Endothelial cell of umbilical vein (primary cell): ENCODE measurements around the gene CGNL1. TPM values are rescaled to one million over a fixed set of nuclear protein-coding genes. Genes with fewer than 3 reads are reported as not detected.

ENCODE experiments used
- BruUV-seq: library from RNA; stranded (reverse); fragments of 400-500 nt; replicated peaks from 2 replicates; lab custom pipeline; 2021; lab: Mats Ljungman, UMichigan
- CTCF ChIA-PET: fragments of 300-600, 350-600 bp; sonication (Branson Sonifier 250); formaldehyde crosslinking; loops from one replicate; lab custom pipeline; 2021; ENCODE audit warnings: antibody characterized with exemption, inconsistent platforms; lab: Charles Lee
- POLR2A ChIA-PET: fragments of 300-600, 350-600 bp; sonication (Branson Sonifier 250); formaldehyde crosslinking; loops from one replicate; lab custom pipeline; 2021; ENCODE audit warnings: antibody characterized with exemption, inconsistent platforms; lab: Charles Lee
- DNase-seq: peaks from one replicate; pipeline ENCODE4 v3.0.0-alpha.2; 2011; ENCODE audit warnings: low read depth, low spot score
- FAIRE-seq: peaks from 2 replicates; lab custom pipeline; 2011; peaks lifted over from hg19 to GRCh38; lab: Jason Lieb, UNC
- H2AFZ ChIP-seq: 2 replicates; pipeline ENCODE4 v1.6.0; 2012; ENCODE audit warnings: low read depth, low read length, control low read depth, inconsistent platforms
- H3K27ac ChIP-seq: 2 replicates; pipeline ENCODE4 v1.5.1; 2011; ENCODE audit warnings: low read depth, mild to moderate bottlenecking, control low read depth, low read length, moderate library complexity; ENCODE audit not compliant: insufficient read depth
- H3K27me3 ChIP-seq, 2 experiments: 2 replicates each; pipeline versions ENCODE4 v1.6.0 to v1.6.1; 2011; ENCODE audit warnings: low read length in 2 of 2, mixed read lengths in 1 of 2; ENCODE audit not compliant: control insufficient read depth in 2 of 2, insufficient read depth in 2 of 2
- H3K36me3 ChIP-seq, 2 experiments: 2 replicates in 1 of 2; 3 replicates in 1 of 2; pipeline ENCODE4 v1.5.1; 2011; ENCODE audit warnings: low read length in 2 of 2, mild to moderate bottlenecking in 1 of 2, moderate library complexity in 1 of 2; ENCODE audit not compliant: control insufficient read depth in 2 of 2, insufficient read depth in 2 of 2; ENCODE audit errors: extremely low read depth in 1 of 2
- H3K4me1 ChIP-seq: 3 replicates; pipeline ENCODE4 v1.5.1; 2011; ENCODE audit warnings: mild to moderate bottlenecking, low read length; ENCODE audit not compliant: control insufficient read depth, insufficient read depth; ENCODE audit errors: extremely low read depth
- H3K4me2 ChIP-seq: 2 replicates; pipeline ENCODE4 v1.6.1; 2011; ENCODE audit warnings: low read length, control low read depth, mixed read lengths; ENCODE audit not compliant: insufficient read depth
- H3K4me3 ChIP-seq, 3 experiments: fragments of 200-600 bp in 1 of 3; sonication (generic), shearing (Covaris generic) in 1 of 3; replicated peaks in 1 of 3; 2 replicates each; pipeline ENCODE4 v1.5.1; 2011 to 2016; ENCODE audit warnings: control low read depth in 3 of 3, low read length in 3 of 3, mild to moderate bottlenecking in 2 of 3, inconsistent platforms in 1 of 3, low read depth in 1 of 3, moderate library complexity in 1 of 3; ENCODE audit not compliant: insufficient read depth in 1 of 3
- H3K79me2 ChIP-seq: 2 replicates; pipeline ENCODE4 v1.6.0; 2012; ENCODE audit warnings: low read length, inconsistent platforms; ENCODE audit not compliant: control insufficient read depth, insufficient read depth
- H3K9ac ChIP-seq: replicated peaks from 2 replicates; pipeline ENCODE3; 2011; ENCODE audit warnings: low read length, control low read depth; ENCODE audit not compliant: insufficient read depth; ENCODE audit errors: extremely low read depth
- H3K9me1 ChIP-seq: replicated peaks from 3 replicates; pipeline ENCODE4 v1.6.0; 2011; ENCODE audit warnings: mild to moderate bottlenecking, low read length; ENCODE audit not compliant: control insufficient read depth, insufficient read depth; ENCODE audit errors: extremely low read depth
- H3K9me3 ChIP-seq: replicated peaks from 2 replicates; pipeline ENCODE4 v1.5.1; 2012; ENCODE audit warnings: low read length, inconsistent platforms; ENCODE audit not compliant: control insufficient read depth, insufficient read depth
- H4K20me1 ChIP-seq: replicated peaks from 2 replicates; pipeline ENCODE3; 2011; ENCODE audit warnings: mild to moderate bottlenecking, low read length; ENCODE audit not compliant: control insufficient read depth, insufficient read depth; ENCODE audit errors: extremely low read depth
- EZH2 ChIP-seq: IDR thresholded peaks from 2 replicates; pipeline ENCODE4 v1.6.1; 2012; ENCODE audit warnings: borderline replicate concordance, low read depth, mild to moderate bottlenecking, moderate library complexity, low read length, inconsistent platforms; ENCODE audit not compliant: severe bottlenecking
- FOS ChIP-seq: IDR thresholded peaks from 2 replicates; pipeline ENCODE4 v1.6.1; 2011; ENCODE audit warnings: mild to moderate bottlenecking, low read length, moderate library complexity, borderline replicate concordance; ENCODE audit not compliant: insufficient read depth
- GATA2 ChIP-seq: IDR thresholded peaks from 2 replicates; pipeline ENCODE4 v1.7.0; 2011; ENCODE audit warnings: low read depth, mild to moderate bottlenecking, moderate library complexity, mixed read lengths, low read length; ENCODE audit not compliant: insufficient read length, insufficient read depth
- JUN ChIP-seq: IDR thresholded peaks from 2 replicates; pipeline ENCODE4 v1.6.1; 2011; ENCODE audit warnings: borderline replicate concordance, low read depth; ENCODE audit not compliant: insufficient read length, insufficient read depth
- MYC ChIP-seq: IDR thresholded peaks from one replicate; pipeline ENCODE4 v1.6.1; 2011; ENCODE audit warnings: mild to moderate bottlenecking, low read depth, low read length
- POLR2A ChIP-seq: IDR thresholded peaks from 2 replicates; pipeline ENCODE4 v1.6.1; 2012; ENCODE audit warnings: low read depth, mild to moderate bottlenecking, control low read depth, low read length
- POLR2AphosphoS5 ChIP-seq: IDR thresholded peaks from 2 replicates; pipeline ENCODE4 v1.6.1; 2012; ENCODE audit warnings: low read depth, mild to moderate bottlenecking, control low read depth, low read length, moderate library complexity; ENCODE audit not compliant: insufficient read depth
- dilution Hi-C: fragments of 300-500 bp; cut with MboI; formaldehyde crosslinking; loops from one replicate; pipeline ENCODE4 v1.15.0; 2019; ENCODE audit warnings: low sequenced_read_pairs; ENCODE audit not compliant: extremely low pct_ligation_motif_present
- intact Hi-C: fragments of 100-400 bp; cut with micrococcal nuclease; formaldehyde crosslinking; loops from one replicate; pipeline ENCODE4 v1.10.0; 2022
- polyA plus RNA-seq, 4 experiments: library from polyadenylated mRNA; depleted of rRNA in 3 of 4; stranded (reverse) in 3 of 4; unstranded in 1 of 4; fragments of >200 nt; gene quantifications; 2 replicates each; pipeline versions ENCODE4 v1.2.1 to v1.2.3, GENCODE V29; 2011 to 2012; ENCODE audit warnings: missing spikeins in 1 of 4
- total RNA-seq: library from RNA; stranded (reverse); gene quantifications from 2 replicates; pipeline ENCODE4 v1.2.3, GENCODE V29; 2021
- TF ChIP-seq, protein P1 (sequence below): IDR thresholded peaks from 2 replicates; pipeline ENCODE4 v1.6.1; 2011; ENCODE audit not compliant: insufficient read depth, insufficient read length
- TF ChIP-seq, protein P2 (sequence below), 2 donors: IDR thresholded peaks; 1 replicate in 1 of 2; 2 replicates in 1 of 2; pipeline ENCODE4 v1.5.1; 2011; ENCODE audit warnings: low read length in 2 of 2, mild to moderate bottlenecking in 2 of 2, moderate library complexity in 2 of 2, control low read depth in 1 of 2, inconsistent platforms in 1 of 2, low read depth in 1 of 2; ENCODE audit not compliant: insufficient read depth in 1 of 2; ENCODE audit errors: extremely low read depth in 1 of 2

CGNL1 gene
- total and polyA plus RNA-seq, 2 donors (not counting 3 experiments of a cell fraction or from before 2014, with no cell fraction given) = 6.9 to 27.1 TPM

DNA sequence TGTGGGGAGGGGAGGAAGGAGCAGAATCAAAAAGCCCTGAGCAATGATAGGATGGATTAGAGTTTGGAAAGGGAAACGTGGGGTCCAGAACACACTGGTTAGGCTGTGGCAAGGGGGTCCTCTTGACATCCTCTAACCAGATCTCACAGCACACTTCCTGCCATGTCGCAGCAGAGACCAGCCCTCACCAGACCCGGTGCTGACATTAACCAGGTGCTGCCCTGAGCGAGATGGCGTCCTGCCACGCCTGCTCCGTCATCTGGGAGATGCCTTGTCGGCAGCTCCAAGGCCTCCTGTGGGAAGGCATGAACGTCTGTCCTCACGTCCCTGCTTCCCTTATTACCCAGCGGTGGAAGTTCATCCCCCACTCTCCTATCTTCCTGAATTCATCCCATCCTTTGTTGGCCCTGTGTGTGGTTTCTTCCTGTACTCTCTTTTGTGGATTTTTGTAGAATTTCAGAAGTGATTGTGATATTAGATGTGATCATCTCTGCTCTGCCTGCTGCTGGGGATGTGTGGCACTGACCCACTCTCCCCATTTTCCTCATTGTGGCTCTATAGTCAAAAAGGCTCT, 186.0 kb downstream of the CGNL1 start:
- no TSS peak for BruUV-seq
- ChIA-PET POLR2A (no interaction called here), CTCF (interaction anchor here (1.2 to 3.0 kb wide), 2 partner anchors 50 to 416 kb away, joined by 3 to 64 read pairs; no protein-coding TSS in a partner anchor)
- Histone ChIP-seq H3K79me2 (no peaks in the 10 kb centered on the region), H3K9ac (no peak overlapping the region), H3K4me3 (no peak overlapping the region), H4K20me1 (no peaks in the 10 kb centered on the region), H3K27me3 (no peaks in the 10 kb centered on the region), H3K9me1 (no peaks in the 10 kb centered on the region), H3K4me2 (no peak overlapping the region), H3K9me3 (no peaks in the 10 kb centered on the region), H3K4me1 (peaks cover 19% of the 10 kb centered on the region), H3K36me3 (no peaks in the 10 kb centered on the region), H3K27ac (peak overlapping the region; percentile 97), H2AFZ (no peak overlapping the region)
- intact Hi-C loops = loop anchor here (5.0 kb wide), 1 partner anchor 170 kb away; no protein-coding TSS in a partner anchor
- TF ChIP-seq, protein P1, sequence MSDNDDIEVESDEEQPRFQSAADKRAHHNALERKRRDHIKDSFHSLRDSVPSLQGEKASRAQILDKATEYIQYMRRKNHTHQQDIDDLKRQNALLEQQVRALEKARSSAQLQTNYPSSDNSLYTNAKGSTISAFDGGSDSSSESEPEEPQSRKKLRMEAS = no peak
- TF ChIP-seq POLR2AphosphoS5 = no peak
- TF ChIP-seq EZH2 = no peak
- TF ChIP-seq MYC = no peak
- TF ChIP-seq, protein P2, sequence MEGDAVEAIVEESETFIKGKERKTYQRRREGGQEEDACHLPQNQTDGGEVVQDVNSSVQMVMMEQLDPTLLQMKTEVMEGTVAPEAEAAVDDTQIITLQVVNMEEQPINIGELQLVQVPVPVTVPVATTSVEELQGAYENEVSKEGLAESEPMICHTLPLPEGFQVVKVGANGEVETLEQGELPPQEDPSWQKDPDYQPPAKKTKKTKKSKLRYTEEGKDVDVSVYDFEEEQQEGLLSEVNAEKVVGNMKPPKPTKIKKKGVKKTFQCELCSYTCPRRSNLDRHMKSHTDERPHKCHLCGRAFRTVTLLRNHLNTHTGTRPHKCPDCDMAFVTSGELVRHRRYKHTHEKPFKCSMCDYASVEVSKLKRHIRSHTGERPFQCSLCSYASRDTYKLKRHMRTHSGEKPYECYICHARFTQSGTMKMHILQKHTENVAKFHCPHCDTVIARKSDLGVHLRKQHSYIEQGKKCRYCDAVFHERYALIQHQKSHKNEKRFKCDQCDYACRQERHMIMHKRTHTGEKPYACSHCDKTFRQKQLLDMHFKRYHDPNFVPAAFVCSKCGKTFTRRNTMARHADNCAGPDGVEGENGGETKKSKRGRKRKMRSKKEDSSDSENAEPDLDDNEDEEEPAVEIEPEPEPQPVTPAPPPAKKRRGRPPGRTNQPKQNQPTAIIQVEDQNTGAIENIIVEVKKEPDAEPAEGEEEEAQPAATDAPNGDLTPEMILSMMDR (IDR thresholded peaks at IDR 0.05; ENCODE audit: extremely low read depth in 1 of 2, insufficient read depth in 1 of 2, low read depth in 1 of 2, low read length in 2 of 2) = no peak
- TF ChIP-seq JUN = no peak
- no peak for TF ChIP-seq GATA2
- TF ChIP-seq POLR2A = no peak
- no peak for TF ChIP-seq FOS
- FAIRE-seq (no peak), DNase-seq (no peak)
- dilution Hi-C loops = no loop called here
